H1 (cell line): ENCODE data around the gene CDK5RAP2.

ENCODE experiments used
- POLR2AphosphoS5 ChIP-seq: IDR thresholded peaks from 2 replicates; pipeline ENCODE4 v1.6.1; 2011; ENCODE audit warnings: low read depth, low read length
- SAP30 ChIP-seq: fragments of 300-600 bp; sonication (generic); IDR thresholded peaks from 2 replicates; pipeline ENCODE4 v1.7.1; 2012; ENCODE audit warnings: low read length, moderate library complexity, mild to moderate bottlenecking, inconsistent platforms; ENCODE audit not compliant: insufficient read depth, insufficient replicate concordance
- SP1 ChIP-seq: IDR thresholded peaks from 2 replicates; pipeline ENCODE4 v1.6.1; 2011; ENCODE audit warnings: low read depth, low read length
- TF ChIP-seq, protein P1 (sequence below), 3 experiments: IDR thresholded peaks; 1 replicate in 2 of 3; 2 replicates in 1 of 3; pipeline versions ENCODE4 v1.5.1 to v1.6.1; 2011; ENCODE audit warnings: low read length in 3 of 3, mild to moderate bottlenecking in 3 of 3, inconsistent platforms in 2 of 3, low read depth in 1 of 3, moderate library complexity in 1 of 3; ENCODE audit not compliant: insufficient read depth in 1 of 3; ENCODE audit errors: control extremely low read depth in 1 of 3

DNA sequence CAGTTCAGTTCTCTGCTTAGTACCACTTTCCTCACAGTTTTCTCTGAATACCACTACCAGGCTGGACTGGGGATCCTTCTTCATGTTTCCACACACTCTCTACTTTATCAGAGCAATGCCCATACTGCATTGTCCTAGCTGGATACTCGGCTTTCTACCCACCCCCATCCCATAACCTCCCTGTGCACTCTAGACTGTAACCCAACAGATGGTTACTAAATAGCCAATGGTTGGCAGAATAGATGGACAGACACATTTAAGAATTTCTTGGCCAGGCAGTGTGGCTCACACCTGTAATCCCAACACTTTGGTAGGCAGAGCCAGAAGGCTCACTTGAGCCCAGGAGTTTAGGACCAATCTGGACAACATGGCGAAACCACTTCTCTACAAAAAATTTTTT is 22.8 kb downstream of the CDK5RAP2 start:
- TF ChIP-seq POLR2AphosphoS5 (no peak), SP1 (no peak), SAP30 (no peak)
- TF ChIP-seq, protein P1, sequence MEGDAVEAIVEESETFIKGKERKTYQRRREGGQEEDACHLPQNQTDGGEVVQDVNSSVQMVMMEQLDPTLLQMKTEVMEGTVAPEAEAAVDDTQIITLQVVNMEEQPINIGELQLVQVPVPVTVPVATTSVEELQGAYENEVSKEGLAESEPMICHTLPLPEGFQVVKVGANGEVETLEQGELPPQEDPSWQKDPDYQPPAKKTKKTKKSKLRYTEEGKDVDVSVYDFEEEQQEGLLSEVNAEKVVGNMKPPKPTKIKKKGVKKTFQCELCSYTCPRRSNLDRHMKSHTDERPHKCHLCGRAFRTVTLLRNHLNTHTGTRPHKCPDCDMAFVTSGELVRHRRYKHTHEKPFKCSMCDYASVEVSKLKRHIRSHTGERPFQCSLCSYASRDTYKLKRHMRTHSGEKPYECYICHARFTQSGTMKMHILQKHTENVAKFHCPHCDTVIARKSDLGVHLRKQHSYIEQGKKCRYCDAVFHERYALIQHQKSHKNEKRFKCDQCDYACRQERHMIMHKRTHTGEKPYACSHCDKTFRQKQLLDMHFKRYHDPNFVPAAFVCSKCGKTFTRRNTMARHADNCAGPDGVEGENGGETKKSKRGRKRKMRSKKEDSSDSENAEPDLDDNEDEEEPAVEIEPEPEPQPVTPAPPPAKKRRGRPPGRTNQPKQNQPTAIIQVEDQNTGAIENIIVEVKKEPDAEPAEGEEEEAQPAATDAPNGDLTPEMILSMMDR (IDR thresholded peaks at IDR 0.05; ENCODE audit: control extremely low read depth in 1 of 3, insufficient read depth in 1 of 3, low read depth in 1 of 3, low read length in 3 of 3): no peak
